Activated T-cell treated with anti-CD3 and anti-CD28 coated beads, Interleukin-2, amount 50 U/mL, for 72 hours (primary cell): ENCODE measurements around the gene SAP30. TPM values are rescaled to one million over a fixed set of nuclear protein-coding genes. Genes with fewer than 3 reads are reported as not detected.

Experiments used
- ATAC-seq, 2 donors: fragments of 150-1000 bp; cut with Tn5 transposase; replicated peaks in 1 of 2; 2 replicates each; pipeline ENCODE4 v1.10.0; 2021; ENCODE audit warnings: moderate library complexity in 2 of 2, mild to moderate bottlenecking in 1 of 2
- DNase-seq, 2 donors: peaks; one replicate each; pipeline ENCODE4 v3.0.0; 2021 to 2022; ENCODE audit warnings: mixed read lengths in 1 of 2
- H3K27ac Mint-ChIP-seq: one replicate; pipeline ENCODE4 v1.8.0; 2022; ENCODE audit warnings: mild to moderate bottlenecking, moderate library complexity, mixed read lengths
- H3K27me3 Mint-ChIP-seq: one replicate; pipeline ENCODE4 v1.8.0; 2022; ENCODE audit warnings: low read depth, mixed read lengths
- H3K36me3 Mint-ChIP-seq, 2 donors: one replicate each; pipeline ENCODE4 v1.8.0; 2022; ENCODE audit warnings: mixed read lengths in 2 of 2, mild to moderate bottlenecking in 1 of 2; ENCODE audit not compliant: insufficient read depth in 2 of 2
- H3K4me1 Mint-ChIP-seq: one replicate; pipeline ENCODE4 v1.8.0; 2022; ENCODE audit warnings: low read depth, mixed read lengths
- H3K4me3 Mint-ChIP-seq, 2 donors: one replicate each; pipeline ENCODE4 v1.8.0; 2022; ENCODE audit warnings: mild to moderate bottlenecking in 2 of 2, mixed read lengths in 2 of 2, moderate library complexity in 2 of 2
- H3K9me3 Mint-ChIP-seq, 2 donors: one replicate each; pipeline ENCODE4 v1.8.0; 2022; ENCODE audit warnings: mixed read lengths in 2 of 2
- total RNA-seq, 2 donors: library from RNA; stranded (reverse); gene quantifications; one replicate each; pipeline ENCODE4 v1.2.3, GENCODE V29; 2022

Gene SAP30, protein sequence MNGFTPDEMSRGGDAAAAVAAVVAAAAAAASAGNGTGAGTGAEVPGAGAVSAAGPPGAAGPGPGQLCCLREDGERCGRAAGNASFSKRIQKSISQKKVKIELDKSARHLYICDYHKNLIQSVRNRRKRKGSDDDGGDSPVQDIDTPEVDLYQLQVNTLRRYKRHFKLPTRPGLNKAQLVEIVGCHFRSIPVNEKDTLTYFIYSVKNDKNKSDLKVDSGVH
- total RNA-seq = 10 to 100 TPM; 18.1 to 18.4 TPM

DNA sequence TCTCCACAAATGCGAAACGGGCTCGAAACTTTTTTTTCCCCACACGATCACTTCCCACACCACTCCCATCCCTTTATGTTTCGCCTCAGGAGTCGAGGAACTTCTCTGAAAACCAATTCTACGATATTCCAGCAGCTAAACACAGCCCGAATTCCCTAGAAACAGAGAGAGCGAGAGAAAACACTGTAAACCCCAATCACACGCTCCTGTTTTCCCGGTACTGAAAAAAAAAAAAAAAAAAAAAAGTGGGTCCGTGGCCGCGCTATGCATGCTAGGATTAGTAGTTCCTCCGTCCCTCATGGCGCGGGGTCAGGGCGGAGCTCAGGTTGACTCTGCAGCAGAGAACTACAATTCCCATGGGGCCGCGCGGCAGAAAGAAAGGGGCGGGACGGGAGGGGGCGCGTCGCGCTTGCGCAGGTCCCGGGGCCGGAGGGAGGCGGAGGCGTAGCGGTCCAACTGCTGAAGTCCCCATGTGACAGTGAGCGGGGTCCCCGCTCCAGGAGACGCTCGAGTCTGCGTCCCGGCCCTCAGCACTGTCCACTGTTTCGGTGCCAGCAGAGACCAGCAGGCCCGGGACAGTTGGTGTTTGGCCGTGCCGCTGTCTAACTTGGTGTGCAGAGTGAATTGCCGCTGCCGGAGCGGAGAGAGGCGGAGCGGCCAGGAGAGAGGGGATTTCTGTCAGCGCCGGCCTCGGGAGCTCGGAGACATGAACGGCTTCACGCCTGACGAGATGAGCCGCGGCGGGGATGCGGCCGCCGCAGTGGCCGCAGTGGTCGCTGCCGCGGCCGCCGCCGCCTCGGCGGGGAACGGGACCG, at the start of gene SAP30:
SAP30 (plus strand) TSS at position 478 of the 815 bp plus-strand sequence; CDS start at position 707, 229 bp downstream.
- DNase-seq = peak; percentile 92 to 96
- H3K9me3 Mint-ChIP-seq = no peaks in the 10 kb centered on the region
- H3K27me3 Mint-ChIP-seq = no peaks in the 10 kb centered on the region
- H3K27ac Mint-ChIP-seq = peak within 1 kb of the TSS; percentile 98
- H3K4me1 Mint-ChIP-seq = peaks cover 35% of the 10 kb centered on the region
- peak within 1 kb of the TSS; percentile 97 to 100 for H3K4me3 Mint-ChIP-seq
- peaks cover 5 to 6% of the 10 kb centered on the region in 2 donors for H3K36me3 Mint-ChIP-seq
- ATAC-seq = peak; percentile 87 to 89

DNA sequence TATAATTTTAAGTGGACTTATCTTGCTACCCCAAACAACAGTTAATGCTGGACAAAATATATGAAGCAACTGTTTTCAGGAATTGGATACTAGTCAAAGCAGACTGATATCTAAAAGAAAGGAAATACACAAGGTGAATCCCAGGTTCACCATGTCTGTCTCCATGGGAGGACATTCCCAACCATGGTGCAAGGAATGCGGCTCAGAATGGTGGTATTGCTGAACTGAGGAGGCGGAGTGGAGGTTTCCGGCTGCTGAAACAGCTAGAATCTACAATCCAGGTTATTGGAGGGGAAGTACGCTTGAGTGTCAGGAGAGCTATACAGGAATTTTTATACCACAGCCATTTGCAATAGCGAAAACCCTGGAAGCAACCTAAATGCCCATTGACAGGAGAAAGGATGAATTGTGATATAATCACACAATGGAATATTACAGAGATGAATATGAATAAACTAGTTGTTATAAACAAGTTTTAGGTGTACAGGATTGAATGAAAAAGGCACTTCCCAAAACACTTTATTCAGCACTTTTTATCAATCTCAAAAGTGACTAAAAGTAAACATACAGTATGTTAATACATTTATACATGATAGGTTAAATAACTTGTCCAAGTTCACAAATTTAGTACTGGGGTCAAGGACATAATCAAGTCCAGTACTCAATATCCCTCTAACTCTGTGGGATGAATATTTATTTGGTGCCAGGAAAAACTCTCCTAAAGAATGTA, 45.6 kb upstream of the SAP30 start:
- Mint-ChIP-seq H3K27ac (peak overlapping the region; percentile 2), H3K4me3 (no peak overlapping the region), H3K9me3 (no peaks in the 10 kb centered on the region), H3K36me3 (peaks cover 0 to 7% of the 10 kb centered on the region in 2 donors), H3K4me1 (no peaks in the 10 kb centered on the region), H3K27me3 (no peaks in the 10 kb centered on the region)
- no peak for DNase-seq
- peak in 1 of 2 donors; percentile 5 for ATAC-seq

DNA sequence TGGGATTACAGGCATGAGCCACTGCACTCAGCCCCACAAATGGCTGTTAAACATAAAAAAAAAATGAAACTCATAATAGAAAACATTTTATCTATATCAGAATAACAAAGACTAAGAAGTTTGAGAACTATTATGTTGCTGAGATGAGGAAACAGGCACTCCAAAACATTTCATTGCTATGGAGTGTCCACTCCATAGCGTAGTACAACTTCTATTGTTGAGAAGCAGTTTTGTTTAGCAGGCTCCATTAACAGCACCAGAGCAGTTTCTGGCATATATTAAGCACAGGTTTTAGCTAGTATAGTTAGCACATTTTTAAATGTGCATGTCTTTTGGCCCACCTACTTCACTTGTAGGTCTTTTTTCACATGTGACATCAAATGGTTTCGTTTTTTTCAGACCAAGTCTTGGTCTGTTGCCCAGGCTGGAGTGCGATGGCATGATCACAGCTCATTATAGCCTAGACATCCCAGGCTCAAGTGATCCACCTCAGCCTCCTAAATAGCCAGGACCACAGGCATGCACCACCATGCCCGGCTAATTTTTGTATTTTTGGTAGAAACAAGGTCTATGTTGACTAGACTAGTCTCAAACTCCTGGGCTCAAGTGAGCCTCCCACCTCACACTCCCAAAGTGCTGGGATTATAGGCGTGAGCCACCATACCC, 42.4 kb upstream of the SAP30 start:
- ATAC-seq (peak in 1 of 2 donors; percentile 17), DNase-seq (no peak)
- H3K4me1 Mint-ChIP-seq = peaks cover 6% of the 10 kb centered on the region
- no peak overlapping the region for H3K27ac Mint-ChIP-seq
- H3K9me3 Mint-ChIP-seq = no peaks in the 10 kb centered on the region
- no peak overlapping the region for H3K4me3 Mint-ChIP-seq
- no peaks in the 10 kb centered on the region for H3K27me3 Mint-ChIP-seq
- H3K36me3 Mint-ChIP-seq = peaks cover 14 to 27% of the 10 kb centered on the region in 2 donors

DNA sequence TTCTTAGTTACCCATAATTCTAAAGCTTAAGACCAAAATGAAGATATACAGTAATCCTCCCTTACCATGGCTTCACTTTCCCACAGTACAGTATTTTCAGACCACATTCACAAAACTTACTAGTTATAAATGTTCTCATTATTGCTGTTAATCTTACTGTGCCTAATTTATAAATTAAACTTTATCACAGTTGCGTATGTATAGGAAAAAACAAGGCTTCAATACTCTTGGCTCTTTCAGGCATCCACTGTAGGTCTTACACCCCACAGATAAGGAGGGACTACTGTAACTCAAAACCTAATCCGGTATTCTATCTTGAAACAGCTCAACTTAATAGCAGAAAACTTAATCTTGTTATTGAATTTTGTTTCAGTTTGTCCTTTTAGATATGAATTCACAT, 40.2 kb upstream of the SAP30 start:
- Mint-ChIP-seq H3K4me1 (peaks cover 10% of the 10 kb centered on the region), H3K27ac (peak overlapping the region; percentile 57), H3K9me3 (no peaks in the 10 kb centered on the region), H3K4me3 (no peak overlapping the region), H3K27me3 (no peaks in the 10 kb centered on the region), H3K36me3 (peaks cover 23 to 31% of the 10 kb centered on the region in 2 donors)
- ATAC-seq (no peak), DNase-seq (no peak)

DNA sequence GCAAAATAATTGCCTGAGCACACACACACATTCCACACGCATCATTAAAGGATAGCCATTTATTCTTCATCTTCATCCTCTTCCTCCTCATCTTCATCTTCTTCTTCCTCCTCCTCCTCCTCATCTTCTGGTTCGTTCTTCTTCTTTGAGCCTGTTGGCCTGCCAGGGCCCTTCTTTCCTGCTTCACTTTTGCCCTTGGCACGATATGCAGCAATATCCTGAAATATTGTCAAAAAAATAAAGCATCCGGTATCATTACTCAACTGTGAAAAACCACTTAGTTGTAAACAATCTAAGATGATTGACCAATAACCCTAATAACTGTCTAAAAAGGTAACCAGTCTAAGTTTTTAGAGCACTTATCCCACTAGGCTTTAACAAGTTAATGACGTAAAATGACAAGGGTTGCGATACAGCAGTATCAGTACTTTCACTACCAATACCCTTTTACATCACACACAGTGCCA, 38.7 kb upstream of the SAP30 start:
- ATAC-seq = no peak
- Mint-ChIP-seq H3K27me3 (peaks cover 7% of the 10 kb centered on the region), H3K4me1 (peaks cover 13% of the 10 kb centered on the region), H3K9me3 (no peaks in the 10 kb centered on the region), H3K36me3 (peaks cover 23 to 31% of the 10 kb centered on the region in 2 donors), H3K4me3 (peak overlapping the region; percentile 94 to 95), H3K27ac (peak overlapping the region; percentile 93)
- no peak for DNase-seq

DNA sequence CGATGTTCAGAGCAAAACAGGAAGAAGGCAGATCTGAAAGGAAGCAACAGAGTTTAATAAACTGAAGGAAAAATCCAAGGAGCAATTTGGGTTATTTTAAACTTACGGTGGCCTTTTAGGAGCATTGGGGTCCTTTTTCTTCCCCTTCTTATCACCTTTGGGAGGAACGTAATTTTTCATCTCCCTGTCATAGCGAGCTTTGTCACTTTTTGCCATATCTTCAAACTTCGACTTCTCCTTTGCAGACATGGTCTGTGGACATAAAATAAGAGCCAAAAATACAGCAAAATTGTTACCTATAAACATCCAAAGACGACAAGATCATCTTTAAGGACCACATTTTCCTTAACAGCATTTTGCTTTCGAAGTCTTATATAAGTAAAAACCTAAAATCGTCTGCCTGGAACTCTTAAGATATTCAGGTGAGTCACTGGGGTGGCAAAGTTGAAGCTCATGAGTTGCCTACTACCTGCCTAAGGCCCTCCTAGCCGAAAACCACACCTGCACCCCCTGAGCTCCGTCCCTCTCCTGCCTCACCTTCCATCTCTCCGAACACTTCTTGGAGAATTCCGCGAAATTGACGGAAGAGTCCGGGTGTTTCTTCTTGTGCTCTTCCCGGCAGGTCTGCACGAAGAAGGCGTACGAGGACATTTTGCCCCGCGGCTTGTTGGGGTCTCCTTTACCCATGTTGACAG, 37.6 kb upstream of the SAP30 start:
- Mint-ChIP-seq H3K36me3 (peaks cover 23 to 28% of the 10 kb centered on the region in 2 donors), H3K27ac (peak overlapping the region; percentile 93), H3K4me3 (peak overlapping the region; percentile 94 to 95), H3K27me3 (peaks cover 7% of the 10 kb centered on the region), H3K4me1 (peaks cover 13% of the 10 kb centered on the region), H3K9me3 (no peaks in the 10 kb centered on the region)
- DNase-seq (peak; percentile 16 to 28), ATAC-seq (no peak)

DNA sequence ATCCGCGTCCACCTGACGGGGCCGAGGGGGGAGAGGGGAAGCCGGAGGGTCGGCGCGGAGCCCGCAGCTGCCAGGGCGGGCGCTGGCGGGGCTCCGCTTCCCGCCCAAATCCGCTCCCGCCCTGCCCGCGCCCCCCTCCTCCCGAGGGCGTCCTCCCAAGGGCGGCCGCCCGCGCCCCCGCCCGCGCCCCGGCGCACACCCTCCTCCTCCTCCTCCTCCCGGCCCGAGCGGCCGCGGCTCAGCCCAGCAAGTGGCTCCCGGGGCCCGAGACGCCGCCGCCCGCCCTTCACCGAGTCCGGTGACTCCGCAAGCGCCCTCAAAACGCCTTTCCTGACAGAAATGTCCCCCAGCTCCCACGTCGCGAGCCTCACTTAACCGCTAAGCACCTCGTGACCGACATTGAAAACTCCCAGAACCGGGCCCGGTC, 37.1 kb upstream of the SAP30 start:
- Mint-ChIP-seq H3K27ac (peak overlapping the region; percentile 94), H3K9me3 (no peaks in the 10 kb centered on the region), H3K4me1 (peaks cover 13% of the 10 kb centered on the region), H3K27me3 (peaks cover 7% of the 10 kb centered on the region), H3K4me3 (peak overlapping the region; percentile 94 to 99), H3K36me3 (peaks cover 23 to 28% of the 10 kb centered on the region in 2 donors)
- DNase-seq = no peak
- peak; percentile 1 to 5 for ATAC-seq

DNA sequence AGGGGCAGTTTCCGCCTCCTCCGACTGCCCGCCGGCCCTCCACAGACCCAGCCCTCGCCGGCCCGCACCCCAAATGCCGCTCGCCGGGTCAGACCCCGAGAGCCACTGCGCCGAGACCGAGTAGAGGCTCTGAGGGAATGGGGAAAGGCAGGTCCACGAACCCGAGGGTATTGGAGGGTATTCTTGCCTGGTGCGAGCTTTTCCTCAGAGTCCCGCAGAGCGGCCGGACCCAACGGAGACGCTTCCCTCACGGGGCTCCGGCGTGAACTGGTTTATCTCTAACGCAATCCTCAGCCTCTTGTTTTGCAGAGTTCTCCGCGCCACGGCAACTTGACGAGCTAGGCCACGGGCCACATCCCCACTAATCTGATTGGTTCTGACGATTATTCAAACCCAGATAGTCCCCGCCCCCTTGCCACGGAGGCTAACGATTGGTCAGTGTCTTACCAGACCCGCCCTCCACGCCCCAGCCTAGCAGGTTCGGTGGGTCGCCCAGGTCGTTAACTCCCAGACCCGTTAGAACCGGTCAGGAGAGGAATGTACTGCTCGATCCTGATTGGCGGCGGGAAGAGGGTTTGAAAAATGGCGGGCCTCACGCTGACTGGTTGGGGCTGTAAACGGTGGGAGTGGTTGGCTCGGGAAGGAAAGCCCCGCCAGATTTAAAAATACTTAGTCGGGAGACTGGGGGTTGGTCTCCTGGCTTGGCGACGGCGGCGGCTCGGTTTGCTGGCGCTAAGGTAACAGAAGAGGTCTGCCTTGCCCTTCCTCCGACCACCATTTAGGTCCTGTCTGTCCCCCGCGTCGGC, 36.5 kb upstream of the SAP30 start, which contains the start of gene HMGB2:
HMGB2 (minus strand) TSS at position 274 of the 806 bp plus-strand sequence. CDS start 709 bp downstream, outside the sequence.
- H3K27ac Mint-ChIP-seq = peak within 1 kb of the TSS; percentile 94

DNA sequence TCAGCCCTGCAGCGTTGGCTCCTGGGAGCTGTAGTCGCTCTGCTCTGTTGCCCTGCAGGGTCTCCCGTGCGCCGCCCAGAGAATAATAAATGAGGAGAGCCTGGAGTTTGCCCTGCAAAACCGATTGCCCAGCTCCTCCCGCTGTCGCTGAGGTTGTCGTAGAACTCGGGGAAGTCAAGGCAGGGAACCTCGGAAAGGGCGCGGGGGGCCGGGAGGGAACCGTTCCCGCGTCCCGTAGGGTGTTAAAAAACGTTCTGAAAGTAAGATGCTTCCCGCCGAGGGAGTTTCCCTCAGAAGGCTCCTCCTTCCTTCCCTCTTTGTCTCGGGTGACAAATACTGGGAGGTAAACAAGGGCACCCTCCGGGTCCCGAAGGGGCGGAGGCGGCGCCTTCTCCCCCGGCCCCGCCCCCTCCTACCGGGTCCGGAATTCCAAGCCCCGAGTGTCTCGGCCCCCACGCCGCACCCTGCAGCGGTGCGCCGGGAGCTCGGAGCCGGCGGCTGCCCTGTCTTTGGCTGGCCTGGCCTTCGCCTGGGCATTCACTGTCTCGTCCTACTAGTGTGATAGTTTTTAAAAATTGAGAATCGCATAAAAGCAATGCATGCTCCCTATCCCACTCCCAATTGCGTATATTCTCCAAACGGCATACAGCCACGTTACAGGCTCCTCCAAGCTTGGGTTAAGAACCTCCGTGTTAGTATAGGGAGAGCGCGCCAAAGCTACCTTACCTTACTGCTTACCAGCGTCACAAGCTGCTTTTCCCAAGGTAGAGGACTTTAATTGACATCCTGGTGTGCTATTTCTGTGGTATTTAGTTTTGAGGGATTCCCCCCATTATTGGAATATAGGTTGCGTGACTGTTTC, 35.6 kb upstream of the SAP30 start:
- H3K27ac Mint-ChIP-seq = peak overlapping the region; percentile 94
- peaks cover 9% of the 10 kb centered on the region for H3K27me3 Mint-ChIP-seq
- H3K36me3 Mint-ChIP-seq = peaks cover 23 to 26% of the 10 kb centered on the region in 2 donors
- DNase-seq = peak; percentile 49 to 59
- peak; percentile 27 to 43 for ATAC-seq
- peak overlapping the region; percentile 94 to 99 for H3K4me3 Mint-ChIP-seq
- no peaks in the 10 kb centered on the region for H3K9me3 Mint-ChIP-seq
- H3K4me1 Mint-ChIP-seq = peaks cover 13% of the 10 kb centered on the region

More for the DNA sequence above, 36.5 kb upstream of the SAP30 start, which contains the start of gene HMGB2:
- Mint-ChIP-seq H3K9me3 (no peaks in the 10 kb centered on the region), H3K4me1 (peaks cover 13% of the 10 kb centered on the region), H3K4me3 (peak within 1 kb of the TSS; percentile 94 to 99), H3K36me3 (peaks cover 23 to 28% of the 10 kb centered on the region in 2 donors), H3K27me3 (peaks cover 7% of the 10 kb centered on the region)
- ATAC-seq = peak; percentile 95 to 97
- DNase-seq = peak; percentile 99 to 100

DNA sequence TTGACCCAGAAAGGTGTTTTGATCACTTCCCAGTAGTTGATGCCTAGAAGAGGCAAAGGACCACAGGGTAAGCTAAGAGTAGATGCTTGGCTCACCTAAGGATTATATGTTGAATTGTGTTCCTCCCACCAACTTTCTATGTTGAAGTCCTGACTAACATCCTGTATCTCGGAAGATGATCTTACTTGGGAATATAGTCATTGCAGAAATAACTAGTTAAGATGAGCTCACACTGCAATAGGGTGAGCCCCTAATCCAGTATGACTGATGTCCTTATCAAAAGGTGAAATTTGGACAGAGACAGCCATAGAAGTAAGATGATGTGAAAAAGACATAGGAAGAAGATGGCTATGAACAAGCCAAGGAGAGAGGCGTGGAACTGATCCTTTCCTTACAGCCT, 33.3 kb upstream of the SAP30 start:
- peaks cover 24% of the 10 kb centered on the region for H3K27me3 Mint-ChIP-seq
- no peak overlapping the region for H3K4me3 Mint-ChIP-seq
- H3K9me3 Mint-ChIP-seq = no peaks in the 10 kb centered on the region

More for the DNA sequence above, 33.3 kb upstream of the SAP30 start:
- Mint-ChIP-seq H3K4me1 (peaks cover 7% of the 10 kb centered on the region), H3K27ac (no peak overlapping the region), H3K36me3 (peaks cover 15 to 18% of the 10 kb centered on the region in 2 donors)
- no peak for ATAC-seq
- no peak for DNase-seq
